ENCODE results near the gene PRRC2A.

PRRC2A gene

DNA sequence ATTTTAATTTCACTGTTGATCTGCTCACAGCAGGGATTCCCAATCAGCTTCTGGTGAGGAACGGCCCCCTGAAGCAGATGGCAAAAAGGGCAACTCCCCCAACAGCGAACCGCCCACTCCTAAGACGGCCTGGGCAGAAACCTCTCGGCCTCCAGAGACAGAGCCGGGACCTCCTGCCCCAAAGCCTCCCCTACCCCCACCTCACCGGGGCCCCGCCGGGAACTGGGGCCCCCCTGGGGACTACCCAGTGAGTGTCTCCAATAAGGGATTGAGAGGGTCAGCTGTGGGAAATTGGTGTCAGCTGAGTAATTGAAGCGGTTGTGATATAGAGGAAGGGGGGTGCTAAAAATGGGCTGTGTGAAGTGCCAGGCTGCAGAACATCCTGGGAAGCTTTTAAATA, 6.4 kb downstream of the PRRC2A start:
- no peak for DNase-seq (ENCODE audit: low read depth)

DNA sequence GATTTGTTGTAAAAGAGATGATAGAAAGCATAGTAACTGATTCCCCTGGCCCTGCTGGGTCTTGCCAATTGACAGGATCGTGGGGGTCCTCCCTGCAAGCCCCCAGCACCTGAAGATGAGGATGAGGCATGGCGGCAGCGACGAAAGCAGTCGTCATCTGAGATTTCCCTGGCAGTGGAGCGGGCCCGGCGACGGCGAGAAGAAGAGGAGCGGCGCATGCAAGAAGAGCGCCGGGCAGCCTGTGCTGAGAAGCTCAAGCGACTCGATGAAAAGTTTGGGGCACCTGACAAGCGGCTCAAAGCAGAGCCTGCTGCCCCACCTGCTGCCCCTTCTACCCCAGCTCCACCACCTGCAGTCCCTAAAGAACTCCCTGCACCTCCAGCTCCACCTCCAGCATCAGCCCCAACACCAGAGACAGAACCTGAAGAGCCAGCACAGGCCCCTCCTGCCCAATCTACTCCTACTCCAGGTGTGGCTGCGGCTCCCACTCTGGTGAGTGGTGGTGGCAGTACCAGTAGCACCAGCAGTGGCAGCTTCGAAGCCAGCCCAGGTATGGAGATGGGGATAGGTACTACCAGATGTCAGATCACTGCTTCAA, 7.3 kb downstream of the PRRC2A start:
- no peak for DNase-seq (ENCODE audit: low read depth)

DNA sequence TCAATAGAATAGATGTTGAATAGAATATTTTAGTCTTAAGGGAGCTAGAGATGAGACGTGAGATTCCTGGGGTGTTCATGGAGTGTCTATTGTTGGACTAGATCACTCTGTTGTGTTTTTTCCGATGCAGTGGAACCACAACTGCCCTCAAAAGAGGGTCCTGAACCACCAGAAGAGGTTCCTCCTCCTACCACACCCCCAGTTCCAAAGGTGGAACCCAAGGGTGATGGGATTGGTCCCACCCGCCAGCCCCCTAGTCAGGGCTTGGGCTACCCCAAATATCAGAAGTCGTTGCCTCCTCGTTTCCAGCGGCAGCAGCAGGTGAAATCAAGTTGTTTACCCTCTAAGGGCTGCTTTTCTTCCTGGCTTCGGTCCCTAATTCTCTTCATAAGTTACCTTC, 8.5 kb downstream of the PRRC2A start:
- DNase-seq (ENCODE audit: low read depth), result no peak

DNA sequence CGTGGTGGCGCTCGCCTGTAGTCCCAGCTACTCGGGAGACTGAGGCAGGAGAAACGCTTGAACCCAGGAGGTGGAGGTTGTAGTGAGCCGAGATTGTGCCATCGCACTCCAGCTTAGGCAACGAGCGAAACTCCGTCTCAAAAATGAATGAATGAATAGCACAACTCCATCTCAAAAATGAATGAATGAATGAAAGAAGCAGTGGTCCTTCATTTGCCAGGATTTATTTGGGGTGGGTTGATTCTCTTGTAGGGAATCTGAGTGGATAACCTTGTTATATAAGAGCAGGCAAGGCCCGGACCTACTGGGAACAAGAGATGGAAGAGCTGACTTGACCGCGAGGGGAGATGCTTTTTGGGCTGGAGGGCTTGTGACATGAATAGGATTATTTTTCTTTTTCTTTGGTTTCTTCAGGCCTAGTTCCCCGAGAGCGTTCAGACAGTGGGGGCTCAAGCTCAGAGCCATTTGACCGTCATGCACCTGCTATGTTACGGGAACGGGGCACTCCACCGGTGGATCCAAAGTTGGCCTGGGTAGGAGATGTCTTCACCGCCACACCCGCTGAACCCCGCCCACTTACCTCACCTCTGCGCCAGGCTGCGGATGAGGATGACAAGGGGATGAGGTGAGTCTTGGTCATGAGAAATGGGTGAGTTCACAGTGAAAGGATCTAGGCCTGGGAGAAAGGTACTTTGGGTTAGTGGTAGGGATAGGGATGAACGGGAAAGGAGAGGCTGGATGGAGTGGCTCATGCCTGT, 9.8 kb downstream of the PRRC2A start:
- DNase-seq (ENCODE audit: low read depth), result no peak

DNA sequence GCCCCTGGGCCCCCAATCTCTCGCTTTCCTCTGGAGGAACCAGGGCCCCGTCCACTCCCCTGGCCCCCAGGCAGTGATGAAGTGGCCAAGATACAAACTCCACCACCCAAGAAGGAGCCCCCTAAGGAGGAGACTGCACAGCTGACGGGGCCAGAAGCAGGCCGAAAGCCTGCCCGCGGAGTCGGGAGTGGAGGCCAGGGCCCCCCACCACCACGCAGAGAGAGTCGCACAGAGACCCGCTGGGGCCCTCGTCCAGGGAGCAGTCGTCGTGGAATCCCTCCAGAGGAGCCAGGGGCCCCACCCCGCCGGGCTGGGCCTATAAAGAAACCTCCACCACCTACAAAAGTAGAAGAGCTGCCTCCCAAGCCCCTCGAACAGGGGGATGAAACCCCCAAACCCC, 10.7 kb downstream of the PRRC2A start:
- DNase-seq (ENCODE audit: low read depth), result no peak

DNA sequence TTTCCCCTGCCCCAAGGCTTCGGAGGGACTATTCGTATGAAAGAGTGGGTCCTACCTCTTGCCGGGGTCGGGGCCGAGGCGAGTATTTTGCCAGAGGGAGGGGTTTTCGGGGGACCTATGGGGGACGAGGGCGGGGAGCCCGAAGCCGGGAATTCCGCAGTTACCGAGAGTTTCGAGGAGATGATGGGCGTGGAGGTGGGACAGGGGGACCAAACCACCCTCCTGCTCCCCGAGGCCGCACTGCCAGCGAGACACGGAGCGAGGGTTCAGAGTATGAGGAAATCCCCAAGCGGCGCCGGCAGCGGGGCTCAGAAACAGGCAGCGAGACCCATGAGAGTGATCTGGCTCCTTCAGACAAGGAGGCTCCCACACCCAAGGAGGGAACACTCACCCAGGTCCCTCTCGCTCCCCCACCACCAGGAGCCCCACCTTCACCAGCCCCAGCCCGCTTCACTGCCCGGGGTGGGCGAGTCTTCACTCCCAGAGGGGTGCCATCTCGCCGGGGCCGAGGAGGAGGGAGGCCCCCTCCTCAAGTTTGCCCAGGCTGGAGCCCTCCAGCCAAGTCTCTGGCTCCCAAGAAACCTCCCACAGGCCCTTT, 11.3 kb downstream of the PRRC2A start:
- DNase-seq (ENCODE audit: low read depth), result no peak

DNA sequence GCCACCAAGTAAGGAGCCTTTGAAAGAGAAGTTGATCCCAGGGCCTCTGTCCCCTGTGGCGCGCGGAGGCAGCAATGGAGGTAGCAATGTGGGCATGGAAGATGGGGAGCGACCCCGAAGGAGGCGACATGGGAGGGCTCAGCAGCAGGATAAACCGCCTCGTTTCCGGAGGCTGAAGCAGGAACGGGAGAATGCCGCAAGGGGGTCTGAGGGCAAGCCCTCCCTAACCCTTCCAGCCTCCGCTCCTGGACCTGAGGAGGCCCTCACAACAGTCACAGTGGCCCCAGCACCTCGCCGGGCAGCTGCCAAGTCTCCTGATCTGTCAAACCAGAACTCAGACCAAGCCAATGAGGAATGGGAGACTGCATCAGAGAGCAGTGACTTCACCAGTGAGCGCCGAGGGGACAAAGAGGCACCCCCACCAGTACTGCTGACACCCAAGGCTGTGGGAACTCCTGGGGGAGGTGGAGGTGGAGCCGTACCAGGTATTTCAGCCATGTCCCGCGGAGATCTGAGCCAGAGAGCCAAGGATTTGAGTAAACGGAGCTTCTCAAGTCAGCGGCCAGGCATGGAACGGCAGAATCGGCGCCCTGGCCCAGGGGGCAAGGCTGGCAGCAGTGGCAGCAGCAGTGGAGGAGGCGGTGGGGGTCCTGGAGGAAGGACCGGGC, 11.9 kb downstream of the PRRC2A start:
- DNase-seq (ENCODE audit: low read depth), result no peak

DNA sequence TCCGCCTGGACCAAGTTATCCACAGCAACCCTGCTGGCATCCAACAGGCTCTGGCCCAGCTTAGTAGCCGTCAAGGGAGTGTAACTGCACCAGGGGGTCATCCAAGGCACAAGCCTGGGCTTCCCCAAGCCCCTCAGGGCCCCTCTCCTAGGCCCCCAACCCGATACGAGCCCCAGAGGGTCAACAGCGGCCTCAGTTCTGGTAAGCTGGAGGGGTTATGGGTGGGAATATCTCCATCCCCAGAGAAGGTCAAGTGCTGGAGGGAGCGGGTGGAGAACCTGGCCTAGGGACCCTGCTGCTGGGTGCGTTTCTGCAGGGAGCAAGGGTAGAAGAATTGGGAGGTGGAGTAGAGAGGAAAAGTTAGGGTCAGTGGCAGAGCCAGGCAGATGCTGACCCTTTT, 12.9 kb downstream of the PRRC2A start:
- no peak for DNase-seq (ENCODE audit: low read depth)

DNA sequence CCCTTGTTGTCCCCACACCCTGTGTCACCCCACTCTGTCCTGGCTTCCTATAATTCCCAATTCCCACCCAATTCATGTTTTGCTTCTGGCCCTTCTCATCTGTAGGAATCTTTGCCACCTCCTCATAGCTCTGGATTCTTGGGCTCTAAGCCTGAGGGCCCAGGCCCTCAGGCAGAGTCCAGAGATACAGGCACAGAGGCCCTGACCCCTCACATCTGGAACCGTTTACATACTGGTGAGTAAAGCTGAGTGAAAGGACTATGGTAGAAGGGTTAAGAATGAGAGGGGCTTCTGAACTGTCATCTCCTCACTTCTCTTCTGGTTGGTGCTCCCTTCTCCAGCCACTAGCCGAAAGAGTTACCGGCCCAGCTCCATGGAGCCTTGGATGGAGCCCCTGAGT, 13.6 kb downstream of the PRRC2A start:
- no peak for DNase-seq (ENCODE audit: low read depth)

DNA sequence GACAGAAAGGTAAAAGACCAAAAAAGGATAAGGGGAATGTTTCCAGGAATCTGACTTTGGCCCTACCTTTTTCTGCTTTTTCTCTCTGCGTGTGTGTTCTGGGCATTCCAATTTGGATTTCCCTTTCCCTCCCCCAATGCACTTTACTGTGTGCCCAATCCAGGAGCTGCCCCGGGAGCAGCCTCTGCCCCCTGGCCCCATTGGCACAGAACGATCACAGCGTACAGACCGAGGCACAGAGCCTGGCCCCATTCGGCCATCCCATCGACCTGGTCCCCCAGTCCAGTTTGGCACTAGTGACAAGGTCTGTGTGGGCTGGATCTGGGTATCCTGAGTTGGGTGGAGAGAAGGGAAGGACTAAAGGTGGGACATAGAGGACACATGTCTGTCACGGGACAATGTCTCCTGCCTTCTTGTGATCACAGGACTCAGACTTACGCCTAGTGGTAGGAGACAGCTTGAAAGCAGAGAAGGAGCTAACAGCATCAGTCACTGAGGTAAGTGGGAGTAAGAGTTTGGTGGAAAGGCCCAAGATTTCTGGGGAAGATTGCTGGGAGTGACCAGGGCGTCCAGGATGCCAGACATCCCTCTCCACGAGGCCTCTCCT, 14.6 kb downstream of the PRRC2A start:
- no peak for DNase-seq (ENCODE audit: low read depth)

DNA sequence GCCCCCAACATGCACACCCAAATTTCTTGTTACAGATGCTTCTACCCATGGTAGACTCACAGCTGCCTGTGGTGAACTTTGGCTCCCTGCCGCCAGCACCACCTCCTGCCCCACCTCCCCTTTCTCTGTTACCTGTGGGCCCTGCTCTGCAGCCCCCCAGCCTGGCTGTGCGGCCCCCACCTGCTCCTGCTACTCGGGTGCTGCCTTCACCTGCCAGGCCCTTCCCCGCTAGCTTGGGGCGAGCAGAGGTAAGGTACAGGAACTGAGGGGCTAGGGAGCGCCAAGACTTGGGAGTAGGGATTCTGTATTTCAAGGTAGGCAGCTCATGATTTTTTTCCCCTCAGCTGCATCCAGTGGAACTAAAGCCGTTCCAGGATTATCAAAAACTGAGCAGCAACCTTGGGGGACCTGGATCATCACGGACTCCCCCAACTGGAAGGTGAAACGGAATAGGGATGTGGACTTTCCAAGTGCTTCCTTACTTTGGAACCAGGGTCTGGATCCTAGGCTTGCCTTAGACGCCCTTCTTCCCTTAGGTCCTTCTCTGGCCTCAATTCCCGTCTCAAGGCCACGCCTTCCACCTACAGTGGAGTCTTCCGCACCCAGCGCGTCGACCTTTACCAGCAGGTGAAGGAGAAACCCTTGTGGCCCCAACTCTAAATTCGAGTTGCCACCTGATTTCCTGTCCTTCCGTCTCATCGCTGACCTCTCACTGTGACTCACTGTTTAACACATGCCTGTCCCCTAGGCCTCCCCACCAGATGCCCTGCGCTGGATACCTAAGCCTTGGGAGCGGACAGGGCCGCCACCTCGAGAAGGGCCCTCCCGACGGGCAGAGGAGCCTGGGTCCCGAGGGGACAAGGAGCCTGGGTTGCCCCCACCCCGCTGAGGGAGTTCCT, 16.4 kb downstream of the PRRC2A start:
- DNase-seq (ENCODE audit: low read depth), result no peak

DNA sequence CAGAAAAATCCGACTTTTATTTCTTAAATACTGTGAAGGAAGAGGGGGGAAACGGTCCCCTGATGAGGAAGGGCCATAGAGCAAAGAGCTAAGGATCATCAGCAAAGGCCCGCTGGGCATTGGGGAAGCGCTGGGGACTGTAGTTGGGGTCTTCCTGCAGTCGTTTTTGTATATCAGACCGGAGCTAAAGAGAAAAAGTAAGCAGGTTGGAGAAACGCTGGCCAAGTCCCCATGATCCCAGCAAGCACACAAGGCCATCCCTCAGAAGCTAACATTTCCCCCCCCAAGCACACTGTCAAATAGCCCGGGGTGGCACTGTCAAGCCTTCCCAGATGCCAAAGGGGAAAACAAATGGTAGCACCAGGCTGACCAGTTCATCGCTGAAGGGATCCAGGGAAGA, 18.5 kb downstream of the PRRC2A start:
- no peak for DNase-seq (ENCODE audit: low read depth)

DNA sequence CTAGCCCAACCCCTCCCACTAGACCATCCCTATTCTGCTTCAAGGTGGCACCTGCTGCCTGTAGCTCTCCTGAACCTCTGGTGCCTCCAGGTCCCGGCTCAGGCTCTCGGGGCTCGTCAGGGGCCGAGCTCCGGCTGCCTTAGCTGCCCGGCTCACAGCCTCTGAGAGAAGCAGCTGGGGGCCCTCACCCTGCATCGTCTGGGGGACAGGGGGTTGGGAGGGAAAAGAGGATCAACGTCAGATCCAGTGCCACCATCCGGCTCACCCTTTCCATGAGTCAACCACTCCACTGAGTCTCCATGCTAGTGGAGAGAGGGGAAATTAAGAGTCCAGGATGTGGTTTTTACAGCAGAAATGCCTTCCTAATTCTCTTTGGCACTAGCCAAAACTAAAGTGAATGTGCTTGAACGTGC, 18.9 kb downstream of the PRRC2A start:
- no peak for DNase-seq (ENCODE audit: low read depth)

DNA sequence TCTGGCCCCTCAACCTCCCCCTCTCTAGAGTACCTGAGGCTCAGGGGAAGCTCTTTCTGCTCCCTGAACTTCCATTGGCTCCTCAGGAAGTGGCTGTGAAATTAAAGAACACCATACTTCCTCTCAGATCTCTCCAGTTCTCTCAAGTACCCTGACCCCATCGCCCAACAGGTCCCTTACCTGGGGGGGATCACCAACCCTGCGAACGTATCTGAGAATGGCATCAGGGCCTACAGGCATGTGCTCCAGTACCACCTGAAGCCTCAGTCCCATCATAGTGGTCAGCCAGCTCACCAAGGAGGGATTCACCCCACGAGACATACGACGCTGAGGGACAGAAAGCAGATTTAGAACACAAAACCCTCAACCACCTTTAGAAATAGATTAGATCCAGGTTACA, 20.1 kb downstream of the PRRC2A start:
- DNase-seq (ENCODE audit: low read depth), result no peak

DNA sequence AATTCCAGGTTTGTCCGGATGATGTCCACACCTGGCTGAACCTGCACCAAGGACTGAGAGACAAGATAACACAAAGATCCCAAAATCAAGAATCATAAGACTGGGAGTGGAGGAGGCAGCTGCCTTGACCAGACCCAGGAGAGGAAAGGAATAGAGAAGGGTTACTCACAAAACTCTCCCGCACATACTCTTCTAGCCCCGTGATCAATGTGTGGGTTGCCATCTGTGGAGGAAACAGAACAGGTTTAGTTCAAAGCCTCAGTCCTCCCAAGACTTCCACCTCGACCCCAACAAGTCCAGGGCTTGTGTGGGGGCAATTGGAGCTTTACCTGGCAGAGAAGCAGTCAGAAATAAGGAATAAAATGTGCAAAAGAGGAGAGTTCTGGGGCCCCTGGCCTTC, 20.9 kb downstream of the PRRC2A start:
- no peak for DNase-seq (ENCODE audit: low read depth)

DNA sequence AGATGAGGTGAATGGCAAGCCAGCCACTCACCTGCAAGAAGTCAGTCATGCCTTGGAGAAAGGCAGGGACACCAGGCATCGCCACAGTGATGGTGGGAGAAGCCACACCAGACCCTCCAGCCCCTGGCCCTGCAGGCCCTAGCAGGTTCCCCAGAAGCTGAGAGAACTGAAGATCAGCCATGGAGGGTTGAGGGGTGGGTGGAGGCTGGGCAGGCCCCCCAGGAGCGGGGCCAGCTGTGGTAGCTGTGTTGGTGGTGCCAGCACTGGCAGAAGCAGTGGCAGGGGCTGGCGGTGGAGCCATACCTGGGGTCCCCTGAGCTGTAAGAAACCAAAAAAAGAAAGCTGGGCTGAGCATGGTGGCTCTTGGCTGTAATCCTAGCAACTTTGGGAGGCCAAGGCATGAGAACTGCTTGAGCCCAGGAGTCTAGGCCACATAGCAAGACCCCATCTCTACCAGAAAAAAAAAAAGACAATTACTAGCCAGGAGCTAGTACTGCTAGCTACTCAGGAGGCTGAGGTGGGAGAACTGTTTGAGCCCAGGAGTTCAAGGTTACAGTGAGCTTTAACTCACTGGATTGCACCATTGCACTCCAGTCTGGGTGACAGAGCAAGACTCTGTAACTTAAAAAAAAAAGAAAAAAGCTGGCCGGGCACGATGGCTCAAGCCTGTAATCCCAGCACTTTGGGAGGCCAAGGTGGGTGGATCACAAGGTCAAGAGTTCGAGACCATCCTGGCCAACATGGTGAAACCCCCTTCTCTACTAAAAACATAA, 22.5 kb downstream of the PRRC2A start:
- no peak for DNase-seq (ENCODE audit: low read depth)

DNA sequence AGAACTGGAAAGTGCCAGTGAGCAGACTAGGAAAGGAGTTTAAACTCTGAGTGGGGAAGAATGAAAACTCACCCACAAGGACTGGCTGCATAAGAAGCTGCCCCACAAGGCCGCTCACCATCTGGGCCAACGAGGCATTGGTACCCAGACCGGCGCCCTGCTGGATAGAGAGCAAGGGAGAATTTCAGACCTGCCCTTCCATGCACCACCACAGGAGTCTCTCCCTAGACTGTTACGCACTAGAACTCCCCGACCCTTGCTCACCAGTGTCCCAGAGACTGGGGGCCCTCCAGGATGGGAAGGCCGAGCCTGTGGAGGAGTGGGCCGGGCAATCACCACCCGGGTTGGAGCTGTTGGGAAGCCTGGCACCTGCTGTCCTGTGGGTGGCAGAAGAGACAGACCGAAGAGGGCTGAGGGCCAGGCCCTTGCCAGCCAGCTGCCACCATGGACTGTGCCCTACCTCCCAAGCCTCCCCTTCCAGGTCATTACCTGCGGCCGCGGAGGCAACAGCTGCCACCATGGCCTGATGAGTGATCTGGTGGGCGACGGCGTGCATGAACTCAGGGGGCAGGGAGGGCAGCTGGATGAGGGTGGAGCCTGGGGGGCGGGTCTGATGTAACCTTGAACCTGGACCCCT, 23.4 kb downstream of the PRRC2A start:
- no peak for DNase-seq (ENCODE audit: low read depth)

DNA sequence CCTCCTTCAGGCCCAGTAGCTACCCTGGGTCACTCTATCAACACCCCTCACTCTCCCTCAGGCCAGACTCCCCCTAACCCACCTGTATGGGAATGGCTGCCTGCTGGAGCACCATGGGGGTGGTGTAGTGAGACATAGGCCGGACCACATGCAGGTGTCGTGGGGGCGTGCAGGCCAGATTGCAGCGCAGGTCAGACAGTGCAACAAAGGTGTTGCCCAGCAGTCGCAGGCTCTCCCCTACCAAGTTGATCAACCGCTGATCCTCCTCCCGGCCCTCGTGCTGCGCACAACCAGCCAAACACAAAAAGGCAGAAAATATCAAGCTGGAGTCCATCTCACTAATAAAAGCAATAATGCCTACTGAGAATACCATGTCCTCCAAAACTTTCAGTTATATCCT, 24.8 kb downstream of the PRRC2A start:
- no peak for DNase-seq (ENCODE audit: low read depth)

DNA sequence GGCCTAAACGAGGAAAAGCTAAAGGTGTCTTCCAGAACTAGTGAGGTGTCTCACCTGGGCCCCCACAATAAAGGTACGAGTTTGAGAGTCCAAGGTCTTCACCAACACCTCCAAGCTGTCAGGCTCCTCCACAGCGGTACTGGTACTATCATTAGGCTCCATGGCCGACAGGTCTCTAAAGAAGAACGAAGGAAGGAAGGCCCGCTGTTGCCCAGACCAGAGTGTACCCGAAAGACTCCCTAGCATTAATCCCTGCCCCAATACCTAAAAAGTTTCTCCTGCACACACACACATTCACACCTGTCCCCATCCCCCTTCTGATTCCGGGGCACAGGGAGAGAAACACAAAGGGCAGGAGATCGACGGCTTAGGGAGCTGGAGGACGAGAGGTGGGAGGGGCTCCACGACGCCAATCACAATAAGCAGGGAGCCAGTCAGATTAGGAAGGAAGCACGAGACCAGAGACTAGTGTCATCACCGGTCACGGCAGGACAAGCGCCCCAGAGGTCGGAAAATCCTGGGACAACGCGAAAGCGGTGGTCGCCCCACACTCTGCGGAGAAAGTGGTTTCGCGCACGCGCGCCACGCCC, 31.2 kb downstream of the PRRC2A start:
- no peak for DNase-seq (ENCODE audit: low read depth)

All from activated T-cell treated with anti-CD3 and anti-CD28 coated beads for 24 hours (primary cell).